ENCODE data around the gene ZNF208.

Gene ZNF208

GRCh38 chr19:21883516-21883915 is 127.2 kb downstream of the ZNF208 start:
- DNase-seq = no peak
